H1 (cell line): ENCODE data around the gene TOR4A. TPM values are rescaled to one million over a fixed set of nuclear protein-coding genes. Genes with fewer than 3 reads are reported as not detected.

Experiments used
- CHD7 ChIP-seq: fragments of 300-600 bp; sonication (generic); IDR thresholded peaks from 2 replicates; pipeline ENCODE4 v1.7.1; 2012; ENCODE audit warnings: low read length, moderate library complexity, mild to moderate bottlenecking, inconsistent platforms; ENCODE audit not compliant: insufficient replicate concordance
- EP300 ChIP-seq, 2 experiments: IDR thresholded peaks; 1 replicate in 1 of 2; 2 replicates in 1 of 2; pipeline ENCODE4 v1.6.1; 2011 to 2012; ENCODE audit warnings: low read depth in 2 of 2, low read length in 2 of 2, mild to moderate bottlenecking in 2 of 2, borderline replicate concordance in 1 of 2, inconsistent platforms in 1 of 2, moderate library complexity in 1 of 2
- KDM1A ChIP-seq: fragments of 200-600, 300-600 bp; sonication (generic); IDR thresholded peaks from 2 replicates; pipeline ENCODE4 v1.7.1; 2016; ENCODE audit warnings: mild to moderate bottlenecking, low read length, borderline replicate concordance
- MAX ChIP-seq: IDR thresholded peaks from 2 replicates; pipeline ENCODE4 v1.6.1; 2012; ENCODE audit warnings: inconsistent platforms
- PHF8 ChIP-seq: fragments of 200-600 bp; sonication (generic); conservative IDR thresholded peaks from 2 replicates; pipeline ENCODE4 v1.7.1; 2012; ENCODE audit warnings: low read depth, mild to moderate bottlenecking, inconsistent platforms, low read length, moderate library complexity
- RFX5 ChIP-seq: IDR thresholded peaks from 2 replicates; pipeline ENCODE4 v1.6.1; 2011; ENCODE audit warnings: low read depth, low read length, improper control_type of control experiment, borderline replicate concordance
- TBP ChIP-seq: IDR thresholded peaks from 2 replicates; pipeline ENCODE4 v1.6.1; 2011; ENCODE audit warnings: low read depth, low read length, improper control_type of control experiment
- polyA plus RNA-seq, 7 experiments: library from polyadenylated mRNA; depleted of rRNA in 3 of 7; stranded (reverse) in 5 of 7; unstranded in 2 of 7; fragments of >200 nt in 5 of 7; fragments of 200-250 nt in 2 of 7; gene quantifications; 1 replicate in 5 of 7; 2 replicates in 1 of 7; 4 replicates in 1 of 7; pipeline versions ENCODE4 v1.2.1 to v1.2.3, GENCODE V29; 2011 to 2013; ENCODE audit warnings: missing spikeins in 2 of 7, mixed read lengths in 2 of 7
- total RNA-seq: library from RNA; stranded (reverse); fragmentation: NEBNext Ultra II Directional; extraction: Animal tissue kit (Norgen Biotek cat#: 25700); gene quantifications from 2 replicates; pipeline ENCODE4 v1.2.1, GENCODE V29; 2021

Gene TOR4A
- total and polyA plus RNA-seq, 2 of the 8 experiments (the other 6 are each of a cell fraction or from before 2014, with no cell fraction given) = 8.4 to 9.3 TPM

DNA sequence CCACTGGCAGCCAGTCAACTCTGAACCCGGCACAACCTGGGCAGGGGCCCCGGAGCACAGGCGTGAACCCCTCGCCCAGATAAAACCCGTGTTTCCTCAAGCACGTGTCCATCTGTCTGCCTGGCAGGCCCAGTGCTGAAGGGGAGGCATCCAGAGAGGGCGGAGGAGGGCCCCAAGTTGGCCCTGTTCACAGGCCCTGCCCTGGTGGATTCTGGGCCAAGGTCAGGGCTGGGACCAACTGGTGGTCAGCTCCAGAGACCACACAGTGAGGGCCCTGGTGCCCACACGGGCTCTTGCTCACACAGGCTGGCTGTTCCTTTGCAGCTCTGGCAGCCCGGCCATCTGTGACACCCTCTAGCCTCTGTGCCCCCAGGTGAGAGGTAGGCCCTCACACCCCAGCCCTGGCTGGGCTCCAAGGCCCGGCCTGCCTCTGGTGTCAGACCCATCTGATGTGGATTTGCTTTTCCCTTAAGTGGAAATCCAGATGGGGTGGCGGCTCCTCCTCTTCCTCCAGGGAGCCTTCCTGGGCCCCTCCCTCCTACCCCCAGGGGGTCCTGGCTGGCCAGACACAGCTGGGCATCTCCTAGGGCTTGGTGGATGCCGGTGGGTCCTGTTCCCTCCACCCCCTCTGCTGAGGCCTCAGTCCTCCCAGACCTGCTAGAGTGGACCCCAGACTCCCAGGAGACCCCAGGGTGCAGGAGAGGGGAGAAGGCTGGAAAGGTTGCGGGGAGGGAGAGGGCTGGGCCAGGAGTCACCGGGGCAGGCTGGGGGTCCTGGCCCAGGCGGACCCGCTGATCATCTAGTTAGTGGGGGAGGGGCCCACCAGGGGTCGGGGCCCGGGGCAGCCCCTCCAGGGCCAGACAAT, 27.0 kb upstream of the TOR4A start (continued):
- TF ChIP-seq CHD7 (no peak), PHF8 (no peak), RFX5 (no peak), EP300 (IDR thresholded peaks at IDR 0.05; ENCODE audit: borderline replicate concordance in 1 of 2, low read depth in 2 of 2, low read length in 2 of 2) (no peak), TBP (no peak), KDM1A (no peak), MAX (no peak)
